ENCODE measurements around the gene DPH6. TPM values are rescaled to one million over a fixed set of nuclear protein-coding genes. Genes with fewer than 3 reads are reported as not detected.
"Not testable (repeated sequence)": the region's sequence is repeated elsewhere in the genome, so short reads cannot be mapped to it uniquely, and the experiment has no call there.

The DPH6 gene
- total and polyA plus RNA-seq, 4 donors = 3.4 to 14.3 (median 10.4) TPM

DNA sequence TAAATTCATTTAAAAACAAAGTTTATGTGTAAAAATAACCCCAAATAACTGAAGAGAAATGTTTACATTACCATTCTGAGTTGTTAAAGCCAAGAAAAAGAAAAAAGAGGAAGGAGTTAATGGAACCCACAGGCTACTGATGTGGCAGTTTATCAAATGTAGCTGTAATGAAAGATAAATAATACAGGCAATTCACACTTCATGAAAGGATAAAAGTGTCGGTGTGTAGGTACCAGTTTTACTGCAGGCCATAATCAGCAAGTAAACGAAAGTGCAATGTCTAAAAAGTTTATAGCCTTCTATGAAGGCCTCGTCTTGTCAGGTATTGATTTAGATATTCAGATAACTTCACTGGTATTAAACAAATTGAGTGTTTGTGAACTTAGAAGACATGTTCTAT, 164.6 kb downstream of the DPH6 start:
- Histone ChIP-seq H3K4me1 (ENCODE audit: control insufficient read depth in 4 of 4, insufficient read depth in 4 of 4, low read length in 3 of 4) (no peaks in the 10 kb centered on the region), H3K9me3 (ENCODE audit: control insufficient read depth in 4 of 4, low read length in 3 of 4) (no peaks in the 10 kb centered on the region), H3K4me3 (ENCODE audit: low read depth in 1 of 3, low read length in 3 of 3) (no peak overlapping the region), H3K36me3 (ENCODE audit: control insufficient read depth in 4 of 4, insufficient read depth in 3 of 4, low read depth in 1 of 4, low read length in 3 of 4) (peaks cover 0 to 4% (median 0%) of the 10 kb centered on the region in 4 donors), H3K27ac (ENCODE audit: low read depth in 1 of 2, low read length in 2 of 2) (no peak overlapping the region), H3K27me3 (ENCODE audit: control insufficient read depth in 4 of 4, insufficient read depth in 4 of 4, low read length in 3 of 4) (no peaks in the 10 kb centered on the region), H3K9ac (ENCODE audit: low read depth in 1 of 2, low read length in 2 of 2) (no peak overlapping the region)
- no peak for DNase-seq (ENCODE audit: low spot score)
- TF ChIP-seq GABPA (IDR thresholded peaks at IDR 0.05 in 1 of 2, conservative IDR thresholded peaks at IDR 0.05 in 1 of 2) = no peak
- TF ChIP-seq, protein P1, sequence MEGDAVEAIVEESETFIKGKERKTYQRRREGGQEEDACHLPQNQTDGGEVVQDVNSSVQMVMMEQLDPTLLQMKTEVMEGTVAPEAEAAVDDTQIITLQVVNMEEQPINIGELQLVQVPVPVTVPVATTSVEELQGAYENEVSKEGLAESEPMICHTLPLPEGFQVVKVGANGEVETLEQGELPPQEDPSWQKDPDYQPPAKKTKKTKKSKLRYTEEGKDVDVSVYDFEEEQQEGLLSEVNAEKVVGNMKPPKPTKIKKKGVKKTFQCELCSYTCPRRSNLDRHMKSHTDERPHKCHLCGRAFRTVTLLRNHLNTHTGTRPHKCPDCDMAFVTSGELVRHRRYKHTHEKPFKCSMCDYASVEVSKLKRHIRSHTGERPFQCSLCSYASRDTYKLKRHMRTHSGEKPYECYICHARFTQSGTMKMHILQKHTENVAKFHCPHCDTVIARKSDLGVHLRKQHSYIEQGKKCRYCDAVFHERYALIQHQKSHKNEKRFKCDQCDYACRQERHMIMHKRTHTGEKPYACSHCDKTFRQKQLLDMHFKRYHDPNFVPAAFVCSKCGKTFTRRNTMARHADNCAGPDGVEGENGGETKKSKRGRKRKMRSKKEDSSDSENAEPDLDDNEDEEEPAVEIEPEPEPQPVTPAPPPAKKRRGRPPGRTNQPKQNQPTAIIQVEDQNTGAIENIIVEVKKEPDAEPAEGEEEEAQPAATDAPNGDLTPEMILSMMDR (IDR thresholded peaks at IDR 0.05; ENCODE audit: low read depth, low read length, missing input control) = no peak
- TF ChIP-seq TAF1 (conservative IDR thresholded peaks at IDR 0.05) = no peak
- TF ChIP-seq, protein P2, sequence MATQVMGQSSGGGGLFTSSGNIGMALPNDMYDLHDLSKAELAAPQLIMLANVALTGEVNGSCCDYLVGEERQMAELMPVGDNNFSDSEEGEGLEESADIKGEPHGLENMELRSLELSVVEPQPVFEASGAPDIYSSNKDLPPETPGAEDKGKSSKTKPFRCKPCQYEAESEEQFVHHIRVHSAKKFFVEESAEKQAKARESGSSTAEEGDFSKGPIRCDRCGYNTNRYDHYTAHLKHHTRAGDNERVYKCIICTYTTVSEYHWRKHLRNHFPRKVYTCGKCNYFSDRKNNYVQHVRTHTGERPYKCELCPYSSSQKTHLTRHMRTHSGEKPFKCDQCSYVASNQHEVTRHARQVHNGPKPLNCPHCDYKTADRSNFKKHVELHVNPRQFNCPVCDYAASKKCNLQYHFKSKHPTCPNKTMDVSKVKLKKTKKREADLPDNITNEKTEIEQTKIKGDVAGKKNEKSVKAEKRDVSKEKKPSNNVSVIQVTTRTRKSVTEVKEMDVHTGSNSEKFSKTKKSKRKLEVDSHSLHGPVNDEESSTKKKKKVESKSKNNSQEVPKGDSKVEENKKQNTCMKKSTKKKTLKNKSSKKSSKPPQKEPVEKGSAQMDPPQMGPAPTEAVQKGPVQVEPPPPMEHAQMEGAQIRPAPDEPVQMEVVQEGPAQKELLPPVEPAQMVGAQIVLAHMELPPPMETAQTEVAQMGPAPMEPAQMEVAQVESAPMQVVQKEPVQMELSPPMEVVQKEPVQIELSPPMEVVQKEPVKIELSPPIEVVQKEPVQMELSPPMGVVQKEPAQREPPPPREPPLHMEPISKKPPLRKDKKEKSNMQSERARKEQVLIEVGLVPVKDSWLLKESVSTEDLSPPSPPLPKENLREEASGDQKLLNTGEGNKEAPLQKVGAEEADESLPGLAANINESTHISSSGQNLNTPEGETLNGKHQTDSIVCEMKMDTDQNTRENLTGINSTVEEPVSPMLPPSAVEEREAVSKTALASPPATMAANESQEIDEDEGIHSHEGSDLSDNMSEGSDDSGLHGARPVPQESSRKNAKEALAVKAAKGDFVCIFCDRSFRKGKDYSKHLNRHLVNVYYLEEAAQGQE (IDR thresholded peaks at IDR 0.05) = no peak
- no peak for TF ChIP-seq JUND (IDR thresholded peaks at IDR 0.05)
- WGBS = 81% methylated on average over 3 of the region's 3 CpGs

DNA sequence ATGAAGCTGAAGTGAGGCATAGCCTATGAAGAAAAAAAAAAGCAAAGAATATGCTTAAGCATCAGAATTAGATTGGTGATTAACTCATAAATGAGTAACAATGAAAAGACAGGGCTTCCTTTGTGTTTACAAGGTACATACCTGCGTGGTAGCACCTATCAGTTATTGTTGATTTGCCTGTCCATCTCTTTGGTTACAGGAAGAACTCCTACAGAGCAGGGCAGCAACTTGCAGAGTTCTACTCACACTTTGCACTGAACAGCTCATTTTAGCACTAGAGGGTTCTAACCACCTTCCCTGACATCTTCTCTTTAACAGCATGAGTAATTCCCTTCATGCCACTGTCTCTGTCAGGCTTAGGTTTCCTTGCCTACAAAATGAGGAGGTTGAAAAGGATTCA, 166.0 kb downstream of the DPH6 start:
- TF ChIP-seq MAX (IDR thresholded peaks at IDR 0.05) (no peak), TAF1 (conservative IDR thresholded peaks at IDR 0.05) (no peak), FOXA2 (IDR thresholded peaks at IDR 0.05) (no peak), JUND (IDR thresholded peaks at IDR 0.05) (no peak), FOXA1 (IDR thresholded peaks at IDR 0.05) (no peak), RAD21 (IDR thresholded peaks at IDR 0.05) (no peak), HNF4A (conservative IDR thresholded peaks at IDR 0.05) (no peak), RXRA (IDR thresholded peaks at IDR 0.05) (no peak)
- TF ChIP-seq, protein P3, sequence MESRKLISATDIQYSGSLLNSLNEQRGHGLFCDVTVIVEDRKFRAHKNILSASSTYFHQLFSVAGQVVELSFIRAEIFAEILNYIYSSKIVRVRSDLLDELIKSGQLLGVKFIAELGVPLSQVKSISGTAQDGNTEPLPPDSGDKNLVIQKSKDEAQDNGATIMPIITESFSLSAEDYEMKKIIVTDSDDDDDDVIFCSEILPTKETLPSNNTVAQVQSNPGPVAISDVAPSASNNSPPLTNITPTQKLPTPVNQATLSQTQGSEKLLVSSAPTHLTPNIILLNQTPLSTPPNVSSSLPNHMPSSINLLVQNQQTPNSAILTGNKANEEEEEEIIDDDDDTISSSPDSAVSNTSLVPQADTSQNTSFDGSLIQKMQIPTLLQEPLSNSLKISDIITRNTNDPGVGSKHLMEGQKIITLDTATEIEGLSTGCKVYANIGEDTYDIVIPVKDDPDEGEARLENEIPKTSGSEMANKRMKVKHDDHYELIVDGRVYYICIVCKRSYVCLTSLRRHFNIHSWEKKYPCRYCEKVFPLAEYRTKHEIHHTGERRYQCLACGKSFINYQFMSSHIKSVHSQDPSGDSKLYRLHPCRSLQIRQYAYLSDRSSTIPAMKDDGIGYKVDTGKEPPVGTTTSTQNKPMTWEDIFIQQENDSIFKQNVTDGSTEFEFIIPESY (IDR thresholded peaks at IDR 0.05) = no peak
- TF ChIP-seq, protein P4, sequence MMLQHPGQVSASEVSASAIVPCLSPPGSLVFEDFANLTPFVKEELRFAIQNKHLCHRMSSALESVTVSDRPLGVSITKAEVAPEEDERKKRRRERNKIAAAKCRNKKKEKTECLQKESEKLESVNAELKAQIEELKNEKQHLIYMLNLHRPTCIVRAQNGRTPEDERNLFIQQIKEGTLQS (IDR thresholded peaks at IDR 0.05) = no peak
- no peak overlapping the region for H3K4me3 ChIP-seq (ENCODE audit: low read depth in 1 of 3, low read length in 3 of 3)
- WGBS = 86% methylated on average over 1 of the region's 1 CpG

DNA sequence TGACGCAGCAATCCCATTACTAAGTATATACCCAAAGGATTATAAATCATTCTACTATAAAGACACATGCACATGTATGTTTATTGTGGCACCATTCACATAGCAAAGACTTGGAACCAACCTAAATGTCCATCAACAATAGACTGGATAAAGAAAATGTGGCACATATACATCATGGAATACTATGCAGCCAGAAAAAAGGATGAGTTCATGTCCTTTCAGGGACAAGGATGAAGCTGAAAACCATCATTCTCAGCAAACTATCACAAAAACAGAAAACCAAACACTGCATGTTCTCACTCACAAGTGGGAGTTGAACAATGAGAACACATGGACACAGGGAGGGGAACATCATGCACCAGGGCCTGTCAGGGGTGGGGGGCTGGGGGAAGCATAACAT, 167.5 kb downstream of the DPH6 start:
- not testable (repeated sequence) for H3K9me3 ChIP-seq (ENCODE audit: control insufficient read depth in 4 of 4, low read length in 3 of 4); H3K36me3 ChIP-seq (ENCODE audit: control insufficient read depth in 4 of 4, insufficient read depth in 3 of 4, low read depth in 1 of 4, low read length in 3 of 4); H3K9ac ChIP-seq (ENCODE audit: low read depth in 1 of 2, low read length in 2 of 2); H3K4me1 ChIP-seq (ENCODE audit: control insufficient read depth in 4 of 4, insufficient read depth in 4 of 4, low read length in 3 of 4); H3K27ac ChIP-seq (ENCODE audit: low read depth in 1 of 2, low read length in 2 of 2); H3K27me3 ChIP-seq (ENCODE audit: control insufficient read depth in 4 of 4, insufficient read depth in 4 of 4, low read length in 3 of 4); H3K4me3 ChIP-seq (ENCODE audit: low read depth in 1 of 3, low read length in 3 of 3); DNase-seq (ENCODE audit: low spot score)
- 98% methylated on average over 1 of the region's 1 CpG for WGBS

More for the DNA sequence above, 166.0 kb downstream of the DPH6 start:
- H3K27ac ChIP-seq (ENCODE audit: low read depth in 1 of 2, low read length in 2 of 2) = no peak overlapping the region
- no peak overlapping the region for H3K9ac ChIP-seq (ENCODE audit: low read depth in 1 of 2, low read length in 2 of 2)
- peaks cover 0 to 4% (median 0%) of the 10 kb centered on the region in 4 donors for H3K36me3 ChIP-seq (ENCODE audit: control insufficient read depth in 4 of 4, insufficient read depth in 3 of 4, low read depth in 1 of 4, low read length in 3 of 4)
- no peaks in the 10 kb centered on the region for H3K27me3 ChIP-seq (ENCODE audit: control insufficient read depth in 4 of 4, insufficient read depth in 4 of 4, low read length in 3 of 4)
- no peak for DNase-seq (ENCODE audit: low spot score)
- H3K4me1 ChIP-seq (ENCODE audit: control insufficient read depth in 4 of 4, insufficient read depth in 4 of 4, low read length in 3 of 4) = no peaks in the 10 kb centered on the region
- no peaks in the 10 kb centered on the region for H3K9me3 ChIP-seq (ENCODE audit: control insufficient read depth in 4 of 4, low read length in 3 of 4)
